HL-60 (cell line): ENCODE results near the gene PTPRT.

Source experiments
- DNase-seq, 2 experiments: peaks; one replicate each; pipeline ENCODE4 v3.0.0-alpha.2; 2010 to 2020; ENCODE audit warnings: low read depth in 1 of 2, low spot score in 1 of 2
- H3K27ac ChIP-seq: fragments of 250-450 bp; sonication (Bioruptor Pico); replicated peaks from 2 replicates; pipeline ENCODE4 v1.5.1; 2020; ENCODE audit warnings: mild to moderate bottlenecking, moderate library complexity
- H3K27me3 ChIP-seq: fragments of 250-450 bp; sonication (Bioruptor Pico); 2 replicates; pipeline ENCODE4 v1.5.1; 2021; ENCODE audit warnings: mild to moderate bottlenecking, moderate library complexity; ENCODE audit not compliant: insufficient read depth, poor library complexity, severe bottlenecking
- H3K4me3 ChIP-seq: replicated peaks from 2 replicates; pipeline ENCODE4 v1.5.1; 2011; ENCODE audit warnings: mild to moderate bottlenecking, control low read depth, low read length; ENCODE audit not compliant: insufficient read depth
- CTCF ChIP-seq: IDR thresholded peaks from one replicate; pipeline ENCODE4 v1.5.1; 2011; ENCODE audit warnings: low read length, control low read depth, inconsistent platforms; ENCODE audit not compliant: insufficient read depth
- GABPA ChIP-seq: IDR thresholded peaks from 2 replicates; pipeline ENCODE4 v1.6.1; 2012; ENCODE audit warnings: low read depth
- POLR2AphosphoS5 ChIP-seq: IDR thresholded peaks from 2 replicates; pipeline ENCODE4 v1.6.1; 2012; ENCODE audit warnings: low read depth
- REST ChIP-seq: IDR thresholded peaks from 2 replicates; pipeline ENCODE4 v1.6.1; 2012; ENCODE audit warnings: low read depth; ENCODE audit not compliant: insufficient replicate concordance
- SPI1 ChIP-seq: IDR thresholded peaks from 2 replicates; pipeline ENCODE4 v1.6.1; 2012; ENCODE audit warnings: low read depth, mild to moderate bottlenecking, borderline replicate concordance

PTPRT gene

GRCh38 chr20:42313704-42314103, 876.0 kb downstream of the PTPRT start:
- TF ChIP-seq REST (no peak), SPI1 (no peak), POLR2AphosphoS5 (no peak), GABPA (no peak)
- H3K27ac ChIP-seq: no peak overlapping the region
- no peaks in the 10 kb centered on the region for H3K27me3 ChIP-seq
- H3K4me3 ChIP-seq: no peak overlapping the region
- DNase-seq: no peak

GRCh38 chr20:42309050-42309449, 880.7 kb downstream of the PTPRT start:
- DNase-seq: no peak
- no peak overlapping the region for H3K27ac ChIP-seq
- H3K27me3 ChIP-seq: no peaks in the 10 kb centered on the region
- TF ChIP-seq SPI1: no peak
- no peak overlapping the region for H3K4me3 ChIP-seq

GRCh38 chr20:42308171-42308570, 881.5 kb downstream of the PTPRT start:
- Histone ChIP-seq H3K4me3 (no peak overlapping the region), H3K27me3 (no peaks in the 10 kb centered on the region), H3K27ac (no peak overlapping the region)
- no peak for TF ChIP-seq SPI1
- TF ChIP-seq POLR2AphosphoS5: no peak
- TF ChIP-seq CTCF: no peak
- TF ChIP-seq GABPA: no peak
- no peak for TF ChIP-seq REST
- no peak for DNase-seq

GRCh38 chr20:42295592-42295991, 894.1 kb downstream of the PTPRT start:
- no peaks in the 10 kb centered on the region for H3K27me3 ChIP-seq
- TF ChIP-seq SPI1: no peak
- TF ChIP-seq CTCF: no peak
- TF ChIP-seq GABPA: no peak
- no peak for TF ChIP-seq REST
- no peak for TF ChIP-seq POLR2AphosphoS5
- H3K4me3 ChIP-seq: no peak overlapping the region
- no peak overlapping the region for H3K27ac ChIP-seq
- DNase-seq: no peak
